Right lobe of liver (tissue), 6 donors: ENCODE measurements around the gene MYO1H. TPM values are rescaled to one million over a fixed set of nuclear protein-coding genes. Genes with fewer than 3 reads are reported as not detected.

Experiments used
- ATAC-seq, 4 donors: fragments of 200-7000 bp; cut with Tn5 transposase; one replicate each; pipeline ENCODE4 v1.9.1; 2020; ENCODE audit warnings: mild to moderate bottlenecking in 4 of 4, moderate library complexity in 4 of 4
- DNase-seq, 3 donors: peaks; one replicate each; pipeline ENCODE4 v3.0.0-alpha.2; 2020
- H3K27ac ChIP-seq, 3 donors: fragments of 200-600 bp; one replicate each; pipeline ENCODE4 v1.8.0; 2022
- H3K27me3 ChIP-seq, 2 donors: fragments of 200-600 bp; one replicate each; pipeline ENCODE4 v1.8.0; 2022
- H3K36me3 ChIP-seq, 4 donors: fragments of 200-600 bp; sonication (generic) in 1 of 4; one replicate each; pipeline versions ENCODE4 v1.5.1 to v1.8.0; 2017 to 2022; ENCODE audit warnings: control low read depth in 1 of 4
- H3K4me1 ChIP-seq, 4 donors: fragments of 200-600 bp; sonication (generic) in 1 of 4; one replicate each; pipeline versions ENCODE4 v1.5.1 to v1.8.0; 2017 to 2022; ENCODE audit warnings: control low read depth in 1 of 4
- H3K4me3 ChIP-seq, 3 donors: fragments of 200-600 bp; one replicate each; pipeline ENCODE4 v1.8.0; 2022
- H3K9me3 ChIP-seq, 4 donors: fragments of 200-600 bp; sonication (generic) in 1 of 4; one replicate each; pipeline versions ENCODE4 v1.5.1 to v1.8.0; 2017 to 2022; ENCODE audit warnings: control low read depth in 1 of 4
- CTCF ChIP-seq, 4 donors: fragments of 200-600 bp in 3 of 4; fragments of 450-650 bp in 1 of 4; IDR thresholded peaks; one replicate each; pipeline versions ENCODE4 v1.5.1 to v1.8.0; 2016 to 2022; ENCODE audit warnings: antibody characterized with exemption in 4 of 4, mild to moderate bottlenecking in 2 of 4
- POLR2A ChIP-seq: fragments of 450-650 bp; IDR thresholded peaks from one replicate; pipeline ENCODE4 v1.6.1; 2017; ENCODE audit warnings: antibody characterized with exemption, mild to moderate bottlenecking
- WGBS: methylation state at CpG from one replicate; pipeline ENCODE4 v1.1.6; 2018; ENCODE audit warnings: low coverage, low lambda C conversion rate; ENCODE audit not compliant: insufficient coverage; ENCODE audit errors: missing lambda C conversion rate; 5-methylcytosine and 5-hydroxymethylcytosine counted together
- intact Hi-C, 2 donors: fragments of 100-400 bp; cut with DNase I; formaldehyde crosslinking; loops; one replicate each; pipeline versions ENCODE4 v1.11.2 to v1.14.1; 2022
- total RNA-seq, 6 experiments: library from RNA; depleted of rRNA in 2 of 6; stranded (reverse); fragments of >200 nt in 2 of 6; fragmentation: NEBNext Ultra II Directional in 3 of 6; extraction: Animal tissue kit (Norgen Biotek cat#: 25700) in 3 of 6; gene quantifications; one replicate each; pipeline versions ENCODE4 v1.1.0 to v1.2.4, GENCODE V29; 2016 to 2023
- donor health status: DM: no; HTN: yes; CAD: no.
- donor health status: DM: no; HTN: no; CAD: no.
- donor health status: DM: no; HTN: no; CAD: no.
- donor health status: DM: no; HTN: yes; CAD: no.
- donor health status: DM: no; HTN: yes; CAD: no.

MYO1H gene
- total RNA-seq, 6 experiments from 2014 or later, result not detected

- ATAC-seq, result peak in 3 of 4 donors; percentile 47 to 70 (median 66)
- H3K4me1 ChIP-seq, result peaks cover 0 to 6% (median 0%) of the 10 kb centered on the region in 4 donors
- WGBS, result 52% methylated on average over 8 of the region's 8 CpGs
- no peak overlapping the region for H3K27ac ChIP-seq
- TF ChIP-seq CTCF (IDR thresholded peaks at IDR 0.05), result no peak
- TF ChIP-seq POLR2A, result no peak
- intact Hi-C loops, result no loop called here
- H3K9me3 ChIP-seq, result no peaks in the 10 kb centered on the region
- H3K27me3 ChIP-seq, result no peaks in the 10 kb centered on the region
- DNase-seq, result no peak
- no peak overlapping the region for H3K4me3 ChIP-seq
- peaks cover 0 to 9% (median 7%) of the 10 kb centered on the region in 4 donors for H3K36me3 ChIP-seq
Measured at GRCh38 chr12:109448707-109449390, 101.1 kb downstream of the MYO1H start.

- H3K36me3 ChIP-seq, result peaks cover 6 to 21% (median 7%) of the 10 kb centered on the region in 4 donors
- WGBS, result 82% methylated on average over 10 of the region's 16 CpGs
Measured at GRCh38 chr12:109449845-109450532, 102.3 kb downstream of the MYO1H start.

GRCh38 chr12:109450980-109451379, 103.3 kb downstream of the MYO1H start:
- no peak overlapping the region for H3K4me3 ChIP-seq
- peaks cover 0 to 6% (median 0%) of the 10 kb centered on the region in 4 donors for H3K4me1 ChIP-seq
- H3K27me3 ChIP-seq, result no peaks in the 10 kb centered on the region
- WGBS, result 46% methylated on average over 3 of the region's 4 CpGs
- TF ChIP-seq POLR2A, result no peak
- TF ChIP-seq CTCF (IDR thresholded peaks at IDR 0.05), result no peak
- DNase-seq (peak in 1 of 3 donors; percentile 76), ATAC-seq (peak in 3 of 4 donors; percentile 25 to 47 (median 33))
- intact Hi-C loops, result no loop called here
- H3K27ac ChIP-seq, result no peak overlapping the region
- no peaks in the 10 kb centered on the region for H3K9me3 ChIP-seq
- H3K36me3 ChIP-seq, result peaks cover 6 to 31% (median 10%) of the 10 kb centered on the region in 4 donors

More at GRCh38 chr12:109449845-109450532, 102.3 kb downstream of the MYO1H start:
- intact Hi-C loops, result no loop called here
- H3K4me3 ChIP-seq, result no peak overlapping the region
- no peaks in the 10 kb centered on the region for H3K27me3 ChIP-seq
- ATAC-seq (no peak), DNase-seq (no peak)
- no peaks in the 10 kb centered on the region for H3K9me3 ChIP-seq
- H3K4me1 ChIP-seq, result peaks cover 0 to 6% (median 0%) of the 10 kb centered on the region in 4 donors
- TF ChIP-seq CTCF (IDR thresholded peaks at IDR 0.05), result no peak
- no peak for TF ChIP-seq POLR2A
- no peak overlapping the region for H3K27ac ChIP-seq

- Histone ChIP-seq H3K27ac (no peak overlapping the region), H3K9me3 (no peaks in the 10 kb centered on the region), H3K4me3 (no peak overlapping the region), H3K27me3 (no peaks in the 10 kb centered on the region), H3K4me1 (peaks cover 0 to 6% (median 0%) of the 10 kb centered on the region in 4 donors), H3K36me3 (peaks cover 6 to 35% (median 10%) of the 10 kb centered on the region in 4 donors)
- TF ChIP-seq POLR2A, result no peak
- no peak for TF ChIP-seq CTCF (IDR thresholded peaks at IDR 0.05)
- peak in 1 of 4 donors; percentile 7 for ATAC-seq
- intact Hi-C loops, result no loop called here
- 94% methylated on average over 7 of the region's 23 CpGs for WGBS
- no peak for DNase-seq
Measured at GRCh38 chr12:109451400-109451799, 103.7 kb downstream of the MYO1H start.
